ENCODE results near the gene PLBD1. TPM values are rescaled to one million over a fixed set of nuclear protein-coding genes. Genes with fewer than 3 reads are reported as not detected.

Gene PLBD1
- polyA plus RNA-seq, 1 donor (not counting 4 experiments of a cell fraction or from before 2014, with no cell fraction given) = 7.2 TPM

- H3K79me2 ChIP-seq (ENCODE audit: control insufficient read depth, insufficient read depth, low read length) = no peaks in the 10 kb centered on the region
- dilution Hi-C loops (cut with MboI; ENCODE audit: extremely low pct_ligation_motif_present, low sequenced_read_pairs) = no loop called here
- H3K36me3 ChIP-seq (ENCODE audit: control insufficient read depth in 2 of 2, extremely low read depth in 1 of 2, insufficient read depth in 2 of 2, low read length in 2 of 2) = no peaks in the 10 kb centered on the region
- H2AFZ ChIP-seq (ENCODE audit: control insufficient read depth, low read length) = no peak overlapping the region
- no peaks in the 10 kb centered on the region for H3K9me3 ChIP-seq (ENCODE audit: control insufficient read depth, low read depth, low read length)
- FAIRE-seq (no peak), DNase-seq (ENCODE audit: low read depth, low spot score) (no peak)
- no peaks in the 10 kb centered on the region for H4K20me1 ChIP-seq (ENCODE audit: control insufficient read depth, extremely low read depth, insufficient read depth, low read length)
- H3K4me3 ChIP-seq (ENCODE audit: control insufficient read depth in 2 of 3, extremely low read depth in 1 of 3, insufficient read depth in 2 of 3, low read depth in 1 of 3, low read length in 3 of 3) = no peak overlapping the region
- H3K27me3 ChIP-seq (ENCODE audit: control insufficient read depth, extremely low read depth, insufficient read depth, low read length) = no peaks in the 10 kb centered on the region
- peaks cover 7% of the 10 kb centered on the region for H3K4me1 ChIP-seq (ENCODE audit: control insufficient read depth, extremely low read depth, insufficient read depth, low read length)
- no peak overlapping the region for H3K27ac ChIP-seq (ENCODE audit: control insufficient read depth, insufficient read depth, low read length)
- H3K9ac ChIP-seq (ENCODE audit: control insufficient read depth, extremely low read depth, insufficient read depth, low read length) = no peak overlapping the region
- TF ChIP-seq EZH2 (IDR thresholded peaks at IDR 0.05; ENCODE audit: low read length) = no peak
- TF ChIP-seq, protein P1, sequence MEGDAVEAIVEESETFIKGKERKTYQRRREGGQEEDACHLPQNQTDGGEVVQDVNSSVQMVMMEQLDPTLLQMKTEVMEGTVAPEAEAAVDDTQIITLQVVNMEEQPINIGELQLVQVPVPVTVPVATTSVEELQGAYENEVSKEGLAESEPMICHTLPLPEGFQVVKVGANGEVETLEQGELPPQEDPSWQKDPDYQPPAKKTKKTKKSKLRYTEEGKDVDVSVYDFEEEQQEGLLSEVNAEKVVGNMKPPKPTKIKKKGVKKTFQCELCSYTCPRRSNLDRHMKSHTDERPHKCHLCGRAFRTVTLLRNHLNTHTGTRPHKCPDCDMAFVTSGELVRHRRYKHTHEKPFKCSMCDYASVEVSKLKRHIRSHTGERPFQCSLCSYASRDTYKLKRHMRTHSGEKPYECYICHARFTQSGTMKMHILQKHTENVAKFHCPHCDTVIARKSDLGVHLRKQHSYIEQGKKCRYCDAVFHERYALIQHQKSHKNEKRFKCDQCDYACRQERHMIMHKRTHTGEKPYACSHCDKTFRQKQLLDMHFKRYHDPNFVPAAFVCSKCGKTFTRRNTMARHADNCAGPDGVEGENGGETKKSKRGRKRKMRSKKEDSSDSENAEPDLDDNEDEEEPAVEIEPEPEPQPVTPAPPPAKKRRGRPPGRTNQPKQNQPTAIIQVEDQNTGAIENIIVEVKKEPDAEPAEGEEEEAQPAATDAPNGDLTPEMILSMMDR (optimal IDR thresholded peaks at IDR 0.05 in 1 of 3, IDR thresholded peaks at IDR 0.05 in 1 of 3, conservative IDR thresholded peaks at IDR 0.05 in 1 of 3; ENCODE audit: extremely low read depth in 1 of 3, insufficient read depth in 2 of 3, low read length in 3 of 3) = no peak
- H3K4me2 ChIP-seq (ENCODE audit: control insufficient read depth, extremely low read depth, insufficient read depth, low read depth, low read length) = no peak overlapping the region
- H3K9me1 ChIP-seq (ENCODE audit: control insufficient read depth, extremely low read depth, insufficient read depth, low read length) = no peaks in the 10 kb centered on the region
These were observed 9.7 kb downstream of the PLBD1 start for GRCh38 chr12:14557966-14558365.

DNA sequence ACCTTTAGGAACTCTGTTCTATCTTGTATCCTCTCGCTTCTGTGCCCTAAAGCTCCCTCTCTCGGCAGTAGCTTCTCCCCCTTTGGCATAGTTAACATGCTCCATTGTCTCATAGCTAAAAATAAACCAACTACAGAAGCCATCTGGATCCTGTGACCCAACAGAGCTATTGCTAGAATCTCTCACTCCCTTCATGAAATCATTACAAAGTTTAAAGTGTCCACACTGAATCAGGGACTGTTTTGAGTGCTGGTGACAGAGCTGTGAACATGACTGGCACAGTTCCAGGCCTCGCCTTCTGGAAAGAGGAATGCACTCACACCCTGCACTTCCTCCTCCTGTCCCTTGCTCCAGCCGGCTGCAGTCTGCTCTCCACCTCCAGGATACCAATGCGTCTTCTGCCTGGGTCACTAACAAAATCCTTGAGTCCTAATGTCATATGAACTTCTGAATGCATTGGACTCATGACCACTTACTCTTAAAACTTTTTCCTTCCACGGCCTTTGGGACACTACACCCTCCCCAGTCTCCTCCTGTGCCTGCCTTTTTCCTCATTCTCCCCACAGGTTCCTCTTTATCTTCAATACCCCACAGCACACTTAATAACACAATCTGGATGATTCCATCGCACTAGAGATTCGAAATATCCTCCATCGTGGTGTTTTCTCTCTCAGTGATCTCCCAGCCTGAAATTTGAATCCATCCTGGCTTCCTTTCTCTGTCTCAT is 13.2 kb downstream of the PLBD1 start:
- H3K27me3 ChIP-seq (ENCODE audit: control insufficient read depth, extremely low read depth, insufficient read depth, low read length) = no peaks in the 10 kb centered on the region
- H3K9me1 ChIP-seq (ENCODE audit: control insufficient read depth, extremely low read depth, insufficient read depth, low read length) = no peaks in the 10 kb centered on the region
- no peaks in the 10 kb centered on the region for H3K79me2 ChIP-seq (ENCODE audit: control insufficient read depth, insufficient read depth, low read length)
- no peak overlapping the region for H3K9ac ChIP-seq (ENCODE audit: control insufficient read depth, extremely low read depth, insufficient read depth, low read length)
- no peaks in the 10 kb centered on the region for H3K36me3 ChIP-seq (ENCODE audit: control insufficient read depth in 2 of 2, extremely low read depth in 1 of 2, insufficient read depth in 2 of 2, low read length in 2 of 2)
- peak overlapping the region; percentile 32 for H2AFZ ChIP-seq (ENCODE audit: control insufficient read depth, low read length)
- FAIRE-seq (peak; percentile 36), DNase-seq (ENCODE audit: low read depth, low spot score) (no peak)
- H3K4me2 ChIP-seq (ENCODE audit: control insufficient read depth, extremely low read depth, insufficient read depth, low read depth, low read length) = peak overlapping the region; percentile 54
- no peak overlapping the region for H3K27ac ChIP-seq (ENCODE audit: control insufficient read depth, insufficient read depth, low read length)
- TF ChIP-seq EZH2 (IDR thresholded peaks at IDR 0.05; ENCODE audit: low read length) = no peak
- TF ChIP-seq, protein P1 (optimal IDR thresholded peaks at IDR 0.05 in 1 of 3, IDR thresholded peaks at IDR 0.05 in 1 of 3, conservative IDR thresholded peaks at IDR 0.05 in 1 of 3; ENCODE audit: extremely low read depth in 1 of 3, insufficient read depth in 2 of 3, low read length in 3 of 3) = peak in 2 of 3 experiments; percentile 14 to 33
- H3K4me3 ChIP-seq (ENCODE audit: control insufficient read depth in 2 of 3, extremely low read depth in 1 of 3, insufficient read depth in 2 of 3, low read depth in 1 of 3, low read length in 3 of 3) = no peak overlapping the region
- H3K9me3 ChIP-seq (ENCODE audit: control insufficient read depth, low read depth, low read length) = no peaks in the 10 kb centered on the region
- no peaks in the 10 kb centered on the region for H4K20me1 ChIP-seq (ENCODE audit: control insufficient read depth, extremely low read depth, insufficient read depth, low read length)
- dilution Hi-C loops (cut with MboI; ENCODE audit: extremely low pct_ligation_motif_present, low sequenced_read_pairs) = no loop called here
- peaks cover 7% of the 10 kb centered on the region for H3K4me1 ChIP-seq (ENCODE audit: control insufficient read depth, extremely low read depth, insufficient read depth, low read length)

Measured in keratinocyte (primary cell).